SK-N-MC (cell line): ENCODE data around the gene CERKL.

Source experiments
- EZH2 ChIP-seq: fragments of 200-600 bp; sonication (generic); IDR thresholded peaks from one replicate; pipeline ENCODE4 v1.6.1; 2017; ENCODE audit warnings: antibody characterized with exemption
- FOXP2 ChIP-seq: optimal IDR thresholded peaks from 2 replicates; pipeline ENCODE3; 2011; ENCODE audit warnings: mild to moderate bottlenecking, moderate library complexity; ENCODE audit not compliant: insufficient read depth; ENCODE audit errors: extremely low read length, control extremely low read depth
- POLR2AphosphoS5 ChIP-seq: IDR thresholded peaks from 2 replicates; pipeline ENCODE4 v1.6.1; 2012; ENCODE audit warnings: mild to moderate bottlenecking, low read depth, low read length, borderline replicate concordance

GRCh38 chr2:181648478-181649155 is 8.3 kb downstream of the CERKL start:
- TF ChIP-seq POLR2AphosphoS5 (no peak), EZH2 (no peak), FOXP2 (no peak)
